ENCODE results near the gene ZHX3. TPM values are rescaled to one million over a fixed set of nuclear protein-coding genes. Genes with fewer than 3 reads are reported as not detected.

The ZHX3 gene
- total and polyA plus RNA-seq, 2 of the 4 experiments (the other 2 are of a cell fraction), result 25.0 to 28.0 TPM

GRCh38 chr20:41181567-41181966 lies 136.0 kb downstream of the ZHX3 start:
- DNase-seq (no peak), ATAC-seq (ENCODE audit: low read depth) (no peak)
- Histone ChIP-seq H4K20me1 (ENCODE audit: insufficient read depth, low read length) (peaks cover 6% of the 10 kb centered on the region), H4K8ac (ENCODE audit: low read depth in 2 of 2, low read length in 2 of 2) (no peak overlapping the region), H3K14ac (replicated peaks; ENCODE audit: low read depth, low read length) (no peak overlapping the region), H3K4me2 (ENCODE audit: low read depth, low read length) (no peak overlapping the region), H3K18ac (ENCODE audit: low read depth, low read length) (no peak overlapping the region), H3K23ac (ENCODE audit: low read depth, low read length) (no peak overlapping the region), H2BK20ac (ENCODE audit: low read depth, low read length) (no peak overlapping the region), H4K5ac (ENCODE audit: low read depth, low read length) (no peak overlapping the region), H2BK120ac (ENCODE audit: low read depth, low read length) (no peak overlapping the region), H3K79me1 (ENCODE audit: low read depth in 1 of 2, low read length in 2 of 2) (peaks cover 46 to 80% of the 10 kb centered on the region in 2 experiments), H2BK5ac (ENCODE audit: low read depth, low read length, poor library complexity, severe bottlenecking) (no peak overlapping the region), H4K91ac (ENCODE audit: insufficient read depth, low read depth, low read length) (no peak overlapping the region), H3K9ac (ENCODE audit: low read depth, low read length) (no peak overlapping the region), H3K27ac (ENCODE audit: insufficient read depth, low read length) (no peak overlapping the region), H2AK9ac (replicated peaks; ENCODE audit: low read depth, low read length, poor library complexity) (no peak overlapping the region), H3K4me3 (ENCODE audit: insufficient read depth, low read depth, low read length) (no peak overlapping the region), H3K9me3 (ENCODE audit: control insufficient read depth, insufficient read depth, low read length) (no peaks in the 10 kb centered on the region), H3K4ac (ENCODE audit: low read depth, low read length) (no peak overlapping the region), H3K56ac (ENCODE audit: extremely low read depth, insufficient read depth, low read length) (no peak overlapping the region), H3K36me3 (ENCODE audit: control insufficient read depth, insufficient read depth, low read length) (peaks cover 27% of the 10 kb centered on the region), H3K4me1 (ENCODE audit: control insufficient read depth, insufficient read depth, low read length) (peaks cover 19% of the 10 kb centered on the region), H2AK5ac (ENCODE audit: low read depth, low read length) (no peak overlapping the region), H3K9me1 (ENCODE audit: insufficient read depth, low read length) (peaks cover 49% of the 10 kb centered on the region), H2AFZ (replicated peaks; ENCODE audit: low read length, poor library complexity) (no peak overlapping the region), H2BK15ac (ENCODE audit: low read depth, low read length) (no peak overlapping the region), H3K27me3 (ENCODE audit: control insufficient read depth, insufficient read depth, low read length) (no peaks in the 10 kb centered on the region)
- 100% methylated on average over 1 of the region's 3 CpGs; no CpG with 5 or more reads in 1 of the 2 experiments for WGBS, 2 experiments (ENCODE audit: extremely low coverage in 2 of 2, insufficient read length in 1 of 2)
- POLR2A ChIA-PET (ENCODE audit: unreplicated experiment), result no interaction called here
- in situ Hi-C loops (cut with MboI; ENCODE audit: low sequenced_read_pairs) (no loop called here), intact Hi-C loops (cut with micrococcal nuclease) (no loop called here), dilution Hi-C loops (cut with HindIII; ENCODE audit: low sequenced_read_pairs, unreplicated experiment) (no loop called here)
- BruUV-seq (replicated peaks), result no TSS peak
- CTCF ChIA-PET, result no interaction called here
- TF ChIP-seq BHLHE40 (IDR thresholded peaks at IDR 0.05; ENCODE audit: low read depth, low read length) (no peak), ELK1 (IDR thresholded peaks at IDR 0.05; ENCODE audit: borderline replicate concordance, low read depth, low read length) (no peak), RFX5 (IDR thresholded peaks at IDR 0.05; ENCODE audit: low read depth, low read length) (no peak), RCOR1 (IDR thresholded peaks at IDR 0.05; ENCODE audit: insufficient replicate concordance, low read length) (no peak), CEBPB (IDR thresholded peaks at IDR 0.05; ENCODE audit: low read depth, low read length) (no peak), CHD1 (IDR thresholded peaks at IDR 0.05; ENCODE audit: low read depth, low read length) (no peak), MAFK (IDR thresholded peaks at IDR 0.05; ENCODE audit: low read depth, low read length) (no peak), NFE2L2 (IDR thresholded peaks at IDR 0.05; ENCODE audit: low read depth, low read length) (no peak)
